Fibroblast of villous mesenchyme (primary cell): ENCODE data around the gene NCOA1. TPM values are rescaled to one million over a fixed set of nuclear protein-coding genes. Genes with fewer than 3 reads are reported as not detected.

ENCODE experiments used
- DNase-seq: peaks from one replicate; pipeline ENCODE4 v3.0.0-alpha.2; 2010; ENCODE audit warnings: low read depth
- H3K4me3 ChIP-seq: 2 replicates; pipeline ENCODE4 v1.5.1; 2011; ENCODE audit warnings: low read depth, mild to moderate bottlenecking, low read length
- total RNA-seq: library from RNA; depleted of rRNA; stranded (reverse); fragments of >200 nt; gene quantifications from 2 replicates; pipeline ENCODE4 v1.2.3, GENCODE V29; 2012
- TF ChIP-seq, protein P1 (sequence below): IDR thresholded peaks from 2 replicates; pipeline ENCODE4 v1.5.1; 2012; ENCODE audit warnings: low read depth, mild to moderate bottlenecking, low read length; ENCODE audit not compliant: insufficient read depth

The NCOA1 gene
- total RNA-seq, 1 donor, result 19.0 TPM

DNA sequence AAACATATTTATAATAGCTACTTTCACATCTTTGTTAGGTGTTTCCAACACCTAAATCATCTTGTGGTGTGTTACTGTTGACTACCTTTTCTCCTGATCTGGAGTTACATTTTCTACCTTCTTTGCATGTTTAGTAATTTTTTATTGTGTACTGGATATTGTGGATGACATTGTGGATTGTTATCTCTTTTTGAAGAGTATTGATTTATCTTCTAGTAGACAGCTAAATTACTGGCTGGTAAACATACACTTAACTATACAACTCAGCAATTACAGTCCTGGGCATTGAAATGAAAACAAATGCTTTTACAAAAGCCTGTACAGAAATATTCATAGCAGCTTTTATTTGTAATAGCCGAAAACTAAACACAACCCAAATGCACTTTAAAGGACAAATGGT, 151.3 kb downstream of the NCOA1 start:
- no peak overlapping the region for H3K4me3 ChIP-seq
- DNase-seq, result no peak
- TF ChIP-seq, protein P1, sequence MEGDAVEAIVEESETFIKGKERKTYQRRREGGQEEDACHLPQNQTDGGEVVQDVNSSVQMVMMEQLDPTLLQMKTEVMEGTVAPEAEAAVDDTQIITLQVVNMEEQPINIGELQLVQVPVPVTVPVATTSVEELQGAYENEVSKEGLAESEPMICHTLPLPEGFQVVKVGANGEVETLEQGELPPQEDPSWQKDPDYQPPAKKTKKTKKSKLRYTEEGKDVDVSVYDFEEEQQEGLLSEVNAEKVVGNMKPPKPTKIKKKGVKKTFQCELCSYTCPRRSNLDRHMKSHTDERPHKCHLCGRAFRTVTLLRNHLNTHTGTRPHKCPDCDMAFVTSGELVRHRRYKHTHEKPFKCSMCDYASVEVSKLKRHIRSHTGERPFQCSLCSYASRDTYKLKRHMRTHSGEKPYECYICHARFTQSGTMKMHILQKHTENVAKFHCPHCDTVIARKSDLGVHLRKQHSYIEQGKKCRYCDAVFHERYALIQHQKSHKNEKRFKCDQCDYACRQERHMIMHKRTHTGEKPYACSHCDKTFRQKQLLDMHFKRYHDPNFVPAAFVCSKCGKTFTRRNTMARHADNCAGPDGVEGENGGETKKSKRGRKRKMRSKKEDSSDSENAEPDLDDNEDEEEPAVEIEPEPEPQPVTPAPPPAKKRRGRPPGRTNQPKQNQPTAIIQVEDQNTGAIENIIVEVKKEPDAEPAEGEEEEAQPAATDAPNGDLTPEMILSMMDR, result no peak

GRCh38 chr2:24643051-24643450, 152.0 kb downstream of the NCOA1 start:
- TF ChIP-seq, protein P1, result no peak
- no peak for DNase-seq
- no peak overlapping the region for H3K4me3 ChIP-seq

DNA sequence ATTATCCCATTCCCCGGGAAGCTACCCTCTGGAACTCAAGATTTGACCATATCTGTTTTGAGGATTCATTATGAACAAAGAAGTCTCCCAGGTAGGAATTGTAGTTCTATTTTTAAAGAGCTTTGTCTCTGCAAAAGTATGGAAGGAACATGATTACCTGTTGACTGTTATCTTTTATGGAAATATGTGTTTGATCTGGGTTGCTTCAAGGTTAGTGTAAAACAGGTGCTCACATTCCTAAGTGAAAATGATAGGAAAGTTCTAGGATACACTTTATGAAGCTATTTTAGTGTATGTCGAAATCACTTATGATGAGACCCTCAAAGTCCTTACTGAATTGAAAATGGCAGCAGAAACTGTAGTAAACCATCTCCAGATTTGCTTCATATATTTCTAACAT, 153.0 kb downstream of the NCOA1 start:
- no peak overlapping the region for H3K4me3 ChIP-seq
- TF ChIP-seq, protein P1, result no peak
- DNase-seq, result no peak

GRCh38 chr2:24650997-24651642, 160.1 kb downstream of the NCOA1 start:
- H3K4me3 ChIP-seq, result no peak overlapping the region
- TF ChIP-seq, protein P1, result no peak
- DNase-seq, result no peak

GRCh38 chr2:24651643-24652003, 160.6 kb downstream of the NCOA1 start:
- no peak for DNase-seq
- no peak overlapping the region for H3K4me3 ChIP-seq
- TF ChIP-seq, protein P1, result no peak

DNA sequence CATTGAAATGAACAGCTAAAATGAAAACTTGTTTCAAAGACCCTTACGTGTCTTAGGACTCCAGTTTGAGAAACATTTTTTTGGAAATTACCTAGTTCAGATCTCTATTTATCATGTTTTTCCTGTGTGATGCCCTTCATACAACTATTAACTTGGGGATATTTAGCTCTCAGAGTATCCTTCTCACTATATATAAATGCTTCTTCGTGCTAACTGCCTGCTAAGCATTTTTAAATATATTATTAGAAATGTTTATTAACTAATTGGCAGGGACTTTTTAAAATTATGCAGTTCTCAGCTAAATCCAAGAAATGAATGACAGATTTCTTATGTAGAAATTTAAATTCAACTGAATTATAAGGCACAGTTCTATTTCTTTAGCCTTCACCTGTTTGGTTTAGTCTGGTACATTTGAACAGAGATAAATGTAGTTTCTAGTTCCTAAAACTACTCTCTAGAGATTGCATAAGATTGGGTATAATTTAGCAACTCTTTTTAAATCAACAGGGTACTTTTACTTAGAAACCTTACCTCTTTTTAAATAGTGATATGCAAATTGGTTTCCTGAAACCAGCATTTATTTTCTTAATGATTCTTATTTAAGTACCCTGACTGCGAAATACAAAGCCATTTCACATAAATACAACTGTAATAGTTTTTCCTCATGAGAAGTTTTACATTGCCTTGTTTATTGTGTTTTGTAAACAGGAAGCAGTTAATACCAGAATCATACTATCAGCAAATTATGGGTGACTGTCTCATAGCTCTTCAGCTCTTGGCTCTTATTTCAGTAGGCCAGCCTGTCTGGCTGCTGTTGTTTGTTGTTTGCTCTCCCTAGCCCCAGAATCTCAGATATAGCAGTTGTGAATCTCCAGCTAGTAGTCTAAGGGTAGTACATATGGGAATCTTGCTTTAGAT, 161.5 kb downstream of the NCOA1 start:
- TF ChIP-seq, protein P1, result no peak
- H3K4me3 ChIP-seq, result no peak overlapping the region
- peak; percentile 46 for DNase-seq
